HG02870 (cell line): Measurements from ENCODE around the gene APPL1.
"Not testable (repeated sequence)": the region's sequence is repeated elsewhere in the genome, so short reads cannot be mapped to it uniquely, and the experiment has no call there.

ENCODE experiments used
- ATAC-seq: cut with Tn5 transposase; IDR thresholded peaks from one replicate; pipeline ENCODE4 v1.9.1; 2021; ENCODE audit warnings: mild to moderate bottlenecking, moderate library complexity; ENCODE audit not compliant: unreplicated experiment

APPL1 gene

GRCh38 chr3:57268416-57268815 is 40.9 kb downstream of the APPL1 start:
- ATAC-seq = no peak

DNA sequence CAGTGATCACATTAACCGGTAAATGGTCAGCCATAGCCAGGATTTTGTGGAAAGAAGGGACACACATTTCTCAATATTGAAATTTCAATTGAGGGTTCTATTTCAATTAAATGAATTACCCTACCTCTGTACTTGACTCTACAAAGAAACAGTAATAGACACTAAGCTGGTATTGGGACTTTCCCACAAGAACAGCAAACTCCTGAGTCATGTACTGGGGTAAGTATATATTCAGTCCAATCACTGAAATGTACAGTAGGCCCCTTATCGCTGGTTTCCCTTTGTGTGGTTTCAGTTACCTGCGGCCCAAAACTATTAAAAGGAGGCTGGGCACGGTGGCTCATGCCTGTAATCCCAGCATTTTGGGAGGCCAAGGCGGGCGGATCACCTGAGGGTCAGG is 47.3 kb downstream of the APPL1 start:
- ATAC-seq = no peak

GRCh38 chr3:57275393-57275792 is 47.9 kb downstream of the APPL1 start:
- ATAC-seq = no peak

DNA sequence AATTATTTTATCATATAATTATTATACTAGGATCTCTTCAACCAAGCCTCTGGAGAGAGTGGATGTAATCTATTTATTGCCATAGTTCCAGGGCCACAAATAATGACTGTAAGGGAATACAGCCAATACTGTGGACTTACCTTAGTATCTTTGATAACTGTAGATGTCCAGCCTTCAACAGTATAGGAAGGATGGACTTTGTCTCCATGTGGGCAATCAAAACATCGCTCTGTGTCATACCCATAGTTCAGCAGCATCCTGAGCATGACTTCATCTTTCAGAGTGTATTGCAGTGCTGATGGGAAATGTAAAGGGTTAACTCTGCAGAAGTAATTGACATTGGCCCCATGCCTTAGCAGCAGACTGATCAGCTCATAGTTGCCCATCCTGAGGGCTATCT is 50.7 kb downstream of the APPL1 start:
- ATAC-seq = no peak

- no peak for ATAC-seq
Measured at GRCh38 chr3:57279685-57280084, 52.2 kb downstream of the APPL1 start.

DNA sequence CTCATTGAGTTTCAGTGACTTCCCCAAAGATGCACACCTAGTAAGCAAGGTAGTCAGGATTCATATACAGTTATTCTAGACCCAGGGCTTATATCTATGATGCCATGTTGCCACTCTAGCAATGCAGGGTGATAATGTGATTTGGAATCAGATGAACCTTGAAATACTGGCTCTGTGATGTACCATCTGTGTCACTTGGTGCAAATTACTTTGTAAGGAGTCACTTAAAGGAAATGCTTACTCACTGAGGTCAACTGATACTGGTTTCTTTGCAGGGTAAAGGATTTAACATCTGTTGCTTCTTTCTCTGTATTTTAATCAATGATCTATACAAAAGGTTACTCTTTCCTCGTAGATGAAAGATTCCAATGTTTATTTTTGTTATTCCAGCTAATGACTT is 54.2 kb downstream of the APPL1 start:
- ATAC-seq = no peak

- ATAC-seq = no peak
Measured at GRCh38 chr3:57283334-57283733, 55.8 kb downstream of the APPL1 start.

DNA sequence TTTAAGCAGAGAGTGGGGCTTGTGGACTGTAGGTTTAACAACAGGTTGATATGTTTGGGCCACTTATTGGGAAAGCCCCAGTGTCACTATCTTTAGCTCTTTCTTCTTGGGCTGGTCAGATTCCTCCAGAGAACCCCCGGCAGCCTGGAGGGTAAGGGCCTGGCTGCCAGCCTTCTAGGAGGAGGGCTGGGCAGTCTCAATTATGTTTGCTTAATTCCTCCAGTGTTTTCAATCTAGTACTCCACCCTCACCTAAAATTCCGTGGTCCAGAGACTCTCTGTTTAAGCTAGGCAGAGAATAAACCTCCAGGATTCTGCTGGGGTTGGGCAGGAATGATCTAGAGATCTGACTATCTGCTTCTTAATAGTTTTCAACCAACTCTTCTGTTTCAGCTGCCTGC is 59.7 kb downstream of the APPL1 start:
- no peak for ATAC-seq

GRCh38 chr3:57288403-57288802 is 60.9 kb downstream of the APPL1 start:
- ATAC-seq = no peak

DNA sequence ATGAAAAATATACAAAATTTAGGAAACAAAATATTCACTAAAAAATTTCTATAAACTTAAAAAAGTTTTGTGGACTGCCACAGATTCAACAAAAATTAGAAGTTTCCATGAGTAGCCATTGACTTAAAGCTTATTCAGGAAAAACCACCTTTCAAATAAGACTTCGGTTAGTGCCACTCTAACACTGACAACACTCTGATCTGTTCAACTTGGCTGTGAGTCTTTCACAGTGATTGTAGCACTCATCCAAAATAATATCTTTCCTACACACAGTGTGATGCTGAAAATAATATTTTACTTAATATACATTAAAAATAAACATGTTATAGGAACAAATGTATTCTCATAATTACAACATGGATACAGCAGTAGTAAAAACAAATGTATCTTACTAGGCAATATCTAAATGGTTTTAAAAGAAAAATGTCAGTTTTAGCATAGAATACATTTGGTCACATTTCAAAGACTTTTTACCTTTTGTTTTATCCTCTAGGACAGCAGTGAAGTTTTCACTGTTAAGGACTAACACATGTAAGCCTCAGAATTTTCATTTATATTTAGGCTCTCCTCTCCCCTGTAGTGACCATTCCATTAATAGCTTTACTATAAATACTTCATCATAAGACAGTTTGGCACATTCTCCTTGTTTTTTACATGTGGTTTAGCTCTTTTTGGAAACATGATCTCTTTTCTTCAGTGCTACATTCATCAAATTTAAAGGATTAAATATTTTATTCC is 64.8 kb downstream of the APPL1 start, which contains the start of gene ASB14:
Gene ASB14, minus strand, starts transcription at position 527 of the 738 bp plus-strand sequence. CDS start 652 bp downstream, outside the sequence.
- no peak for ATAC-seq

GRCh38 chr3:57292897-57293526 is 65.5 kb downstream of the APPL1 start:
- ATAC-seq = no peak

GRCh38 chr3:57298041-57298440 is 70.5 kb downstream of the APPL1 start:
- no peak for ATAC-seq

- ATAC-seq = not testable (repeated sequence)
Measured at GRCh38 chr3:57303520-57303919, 76.0 kb downstream of the APPL1 start.

GRCh38 chr3:57309769-57310360 is 82.3 kb downstream of the APPL1 start:
- ATAC-seq = no peak

DNA sequence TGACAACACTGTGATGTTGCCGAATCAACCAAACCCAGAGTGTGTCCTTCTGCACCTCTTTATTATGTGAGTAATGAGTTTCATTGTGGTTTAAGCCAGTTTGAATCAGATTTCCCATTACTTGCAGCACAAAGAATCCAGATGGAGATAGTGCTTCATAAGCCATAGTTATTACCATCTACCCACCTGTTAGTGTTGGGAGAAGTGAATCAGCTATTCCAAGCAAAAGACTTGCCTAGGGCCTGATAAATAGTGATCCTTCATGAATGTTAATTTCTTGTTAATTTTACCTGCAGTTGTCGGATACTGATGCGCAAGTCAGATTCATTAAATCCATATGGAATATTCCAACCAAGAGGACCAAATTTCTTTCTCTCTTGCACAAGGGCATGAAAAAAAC is 86.7 kb downstream of the APPL1 start:
- ATAC-seq = no peak
